ENCODE data around the gene CELA3A.

- TF ChIP-seq CTCF (IDR thresholded peaks at IDR 0.05; ENCODE audit: low read depth, low read length): no peak
- no peak for TF ChIP-seq EZH2phosphoT487 (IDR thresholded peaks at IDR 0.05; ENCODE audit: low read depth)
These were observed 45.8 kb upstream of the CELA3A start for GRCh38 chr1:21955501-21956281.

Measured in OCI-LY3 (cell line).